ENCODE measurements around the gene ACTRT3.
A peak's percentile ranks its signal among the peaks of the same experiment; 100 is the strongest.
"Not testable (repeated sequence)": the region's sequence is repeated elsewhere in the genome, so short reads cannot be mapped to it uniquely, and the experiment has no call there.

The ACTRT3 gene

GRCh38 chr3:169772897-169773816, 3.8 kb upstream of the ACTRT3 start, which contains the start of gene MYNN:
Gene MYNN, plus strand, starts transcription at chr3:169773396. Its CDS starts 900 bp downstream, at chr3:169774296.
- DNase-seq, result peak; percentile 77 to 94 (median 89)

- peak in 2 of 5 experiments; percentile 56 to 74 for DNase-seq
Measured at GRCh38 chr3:169772305-169772896, 3.0 kb upstream of the ACTRT3 start.

GRCh38 chr3:169771497-169772304, 2.3 kb upstream of the ACTRT3 start:
- DNase-seq, result peak in 4 of 5 experiments; percentile 19 to 83 (median 64)

- DNase-seq, result peak; percentile 73 to 97 (median 87)
Measured at GRCh38 chr3:169764882-169765612, 4.3 kb downstream of the ACTRT3 start, which contains the start of gene TERC. Gene TERC, minus strand, starts transcription at chr3:169765060.

GRCh38 chr3:169764312-169764881, 5.0 kb downstream of the ACTRT3 start:
- DNase-seq, result peak; percentile 23 to 73 (median 50)

- DNase-seq, result no peak
Measured at GRCh38 chr3:169760479-169760878, 8.9 kb downstream of the ACTRT3 start.

GRCh38 chr3:169759256-169759655, 10.1 kb downstream of the ACTRT3 start:
- DNase-seq, result peak in 1 of 5 experiments; percentile 86

- no peak for DNase-seq
Measured at GRCh38 chr3:169758359-169758994, 10.9 kb downstream of the ACTRT3 start.

- DNase-seq, result no peak
Measured at GRCh38 chr3:169755488-169755887, 13.9 kb downstream of the ACTRT3 start.

GRCh38 chr3:169754711-169755110, 14.7 kb downstream of the ACTRT3 start:
- no peak for DNase-seq

GRCh38 chr3:169751875-169752274, 17.5 kb downstream of the ACTRT3 start:
- DNase-seq, result no peak

- DNase-seq, result no peak
Measured at GRCh38 chr3:169750665-169751064, 18.7 kb downstream of the ACTRT3 start.

- peak in 1 of 5 experiments; percentile 49 for DNase-seq
Measured at GRCh38 chr3:169748670-169749069, 20.7 kb downstream of the ACTRT3 start.

- DNase-seq, result no peak
Measured at GRCh38 chr3:169746924-169747323, 22.4 kb downstream of the ACTRT3 start.

- DNase-seq, result no peak
Measured at GRCh38 chr3:169744366-169745054, 24.9 kb downstream of the ACTRT3 start.

- no peak for DNase-seq
Measured at GRCh38 chr3:169739067-169739466, 30.3 kb downstream of the ACTRT3 start.

GRCh38 chr3:169731857-169732256, 37.5 kb downstream of the ACTRT3 start:
- DNase-seq, result not testable (repeated sequence)

- no peak for DNase-seq
Measured at GRCh38 chr3:169722724-169723123, 46.6 kb downstream of the ACTRT3 start.

GRCh38 chr3:169718415-169718814, 50.9 kb downstream of the ACTRT3 start:
- DNase-seq, result not testable (repeated sequence)
